Measurements from ENCODE around the gene EDEM3. TPM values are rescaled to one million over a fixed set of nuclear protein-coding genes. Genes with fewer than 3 reads are reported as not detected.

The EDEM3 gene
- total RNA-seq, 1 experiment from 2014 or later, result 14.0 TPM

DNA sequence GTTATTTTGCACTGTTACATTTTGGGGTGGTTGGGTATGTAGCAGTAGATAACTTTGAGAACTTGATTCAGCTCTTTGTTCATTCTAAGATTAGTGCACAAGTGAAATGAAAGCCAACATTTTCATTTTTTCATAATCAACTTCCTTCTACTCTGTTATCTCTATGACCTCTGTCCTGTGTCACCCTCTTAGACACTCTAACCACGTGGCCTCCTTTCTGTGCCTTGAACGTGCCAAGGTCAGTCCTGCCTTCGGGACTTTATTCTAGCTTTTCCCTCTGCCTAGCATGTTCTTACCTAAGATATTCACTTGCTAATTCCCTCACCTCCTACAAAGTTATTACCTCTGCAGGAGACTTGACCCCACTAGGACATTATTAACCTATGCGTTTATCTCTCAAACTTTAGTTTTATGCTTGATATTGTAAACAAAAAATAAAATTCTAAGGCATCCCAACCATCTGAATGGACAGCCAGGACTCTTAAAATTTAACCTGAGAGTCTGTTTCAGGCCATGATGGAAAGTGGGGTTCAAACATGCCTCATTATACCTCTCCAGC, 19.2 kb upstream of the EDEM3 start:
- no peaks in the 10 kb centered on the region for H3K79me2 ChIP-seq (ENCODE audit: insufficient read depth, low read length)
- no CpG with 5 or more reads among the region's 4 CpGs for WGBS (ENCODE audit: extremely low coverage, insufficient read length, low lambda C conversion rate)
- no peak overlapping the region for H3K4me2 ChIP-seq (ENCODE audit: insufficient read depth, insufficient read length, low read length)
- TF ChIP-seq, protein P1, sequence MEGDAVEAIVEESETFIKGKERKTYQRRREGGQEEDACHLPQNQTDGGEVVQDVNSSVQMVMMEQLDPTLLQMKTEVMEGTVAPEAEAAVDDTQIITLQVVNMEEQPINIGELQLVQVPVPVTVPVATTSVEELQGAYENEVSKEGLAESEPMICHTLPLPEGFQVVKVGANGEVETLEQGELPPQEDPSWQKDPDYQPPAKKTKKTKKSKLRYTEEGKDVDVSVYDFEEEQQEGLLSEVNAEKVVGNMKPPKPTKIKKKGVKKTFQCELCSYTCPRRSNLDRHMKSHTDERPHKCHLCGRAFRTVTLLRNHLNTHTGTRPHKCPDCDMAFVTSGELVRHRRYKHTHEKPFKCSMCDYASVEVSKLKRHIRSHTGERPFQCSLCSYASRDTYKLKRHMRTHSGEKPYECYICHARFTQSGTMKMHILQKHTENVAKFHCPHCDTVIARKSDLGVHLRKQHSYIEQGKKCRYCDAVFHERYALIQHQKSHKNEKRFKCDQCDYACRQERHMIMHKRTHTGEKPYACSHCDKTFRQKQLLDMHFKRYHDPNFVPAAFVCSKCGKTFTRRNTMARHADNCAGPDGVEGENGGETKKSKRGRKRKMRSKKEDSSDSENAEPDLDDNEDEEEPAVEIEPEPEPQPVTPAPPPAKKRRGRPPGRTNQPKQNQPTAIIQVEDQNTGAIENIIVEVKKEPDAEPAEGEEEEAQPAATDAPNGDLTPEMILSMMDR (conservative IDR thresholded peaks at IDR 0.05), result no peak
- no peak overlapping the region for H2AK5ac ChIP-seq (ENCODE audit: insufficient read length, low read length)
- H3K27ac ChIP-seq (ENCODE audit: insufficient read length, low read depth, low read length), result no peak overlapping the region
- no peak overlapping the region for H3K9ac ChIP-seq (ENCODE audit: extremely low read depth, insufficient read length, low read length)
- H3K27me3 ChIP-seq (ENCODE audit: insufficient read depth, low read length), result no peaks in the 10 kb centered on the region
- DNase-seq, result no peak
- no peak overlapping the region for H2BK5ac ChIP-seq (ENCODE audit: insufficient read length, low read length)
- no peak overlapping the region for H2BK15ac ChIP-seq (ENCODE audit: low read depth, low read length)
- Mint-ChIP-seq H3K9me3 (no peaks in the 10 kb centered on the region; a peak in 1 of 5 replicates), H3K4me3 (no peak overlapping the region), H3K27ac (no peak overlapping the region), H3K27me3 (ENCODE audit: low read depth) (no peaks in the 10 kb centered on the region), H3K4me1 (peaks cover 10% of the 10 kb centered on the region in 2 experiments), H3K36me3 (ENCODE audit: insufficient read depth in 1 of 3, low read depth in 3 of 3) (no peaks in the 10 kb centered on the region)
- no peak overlapping the region for H3K23ac ChIP-seq (ENCODE audit: insufficient read length, low read depth, low read length)
- no peak overlapping the region for H2AFZ ChIP-seq (ENCODE audit: low read length)
- no peak overlapping the region for H2BK20ac ChIP-seq (ENCODE audit: low read depth, low read length, poor library complexity, severe bottlenecking)
- no peak overlapping the region for H2BK120ac ChIP-seq (ENCODE audit: low read depth, low read length, poor library complexity, severe bottlenecking)
- H3K14ac ChIP-seq (ENCODE audit: insufficient read depth, low read length), result no peak overlapping the region
- H4K5ac ChIP-seq (ENCODE audit: insufficient read length, low read depth, low read length), result no peak overlapping the region
- H3K23me2 ChIP-seq (ENCODE audit: insufficient read length, low read depth, low read length, poor library complexity, severe bottlenecking), result no peaks in the 10 kb centered on the region
- no peak overlapping the region for H3K56ac ChIP-seq (ENCODE audit: insufficient read length, low read depth, low read length)
- no peaks in the 10 kb centered on the region for H3K4me1 ChIP-seq (ENCODE audit: insufficient read depth, low read length)
- H3K18ac ChIP-seq (ENCODE audit: insufficient read length, low read depth, low read length), result no peak overlapping the region
- H2BK12ac ChIP-seq (ENCODE audit: insufficient read length, low read depth, low read length), result no peak overlapping the region
- H3K4ac ChIP-seq (ENCODE audit: low read depth, low read length), result no peak overlapping the region
- no peaks in the 10 kb centered on the region for H4K20me1 ChIP-seq (ENCODE audit: control insufficient read depth, insufficient read depth, insufficient read length)
- H3T11ph ChIP-seq (ENCODE audit: low read length), result no peak overlapping the region
- no peaks in the 10 kb centered on the region for H3K79me1 ChIP-seq (ENCODE audit: insufficient read depth, low read depth, low read length, poor library complexity, severe bottlenecking)
- H3K9me3 ChIP-seq (ENCODE audit: control insufficient read depth, low read depth, low read length), result no peaks in the 10 kb centered on the region
- no peak overlapping the region for H4K91ac ChIP-seq (ENCODE audit: insufficient read length, low read depth, low read length)
- no peak overlapping the region for H4K8ac ChIP-seq (replicated peaks; ENCODE audit: insufficient read length, low read depth, low read length)
